Breast epithelium (tissue), 3 donors: ENCODE measurements around the gene SEC14L5.

Experiments used
- POLR2A ChIP-seq: fragments of 450-650 bp; IDR thresholded peaks from one replicate; pipeline ENCODE4 v1.6.1; 2016; ENCODE audit warnings: antibody characterized with exemption, mild to moderate bottlenecking, moderate library complexity
- TF ChIP-seq, protein P1 (sequence below), 3 donors: fragments of 450-650 bp; IDR thresholded peaks; one replicate each; pipeline ENCODE4 v1.5.1; 2016 to 2017; ENCODE audit warnings: antibody characterized with exemption in 3 of 3, mild to moderate bottlenecking in 3 of 3, moderate library complexity in 3 of 3

DNA sequence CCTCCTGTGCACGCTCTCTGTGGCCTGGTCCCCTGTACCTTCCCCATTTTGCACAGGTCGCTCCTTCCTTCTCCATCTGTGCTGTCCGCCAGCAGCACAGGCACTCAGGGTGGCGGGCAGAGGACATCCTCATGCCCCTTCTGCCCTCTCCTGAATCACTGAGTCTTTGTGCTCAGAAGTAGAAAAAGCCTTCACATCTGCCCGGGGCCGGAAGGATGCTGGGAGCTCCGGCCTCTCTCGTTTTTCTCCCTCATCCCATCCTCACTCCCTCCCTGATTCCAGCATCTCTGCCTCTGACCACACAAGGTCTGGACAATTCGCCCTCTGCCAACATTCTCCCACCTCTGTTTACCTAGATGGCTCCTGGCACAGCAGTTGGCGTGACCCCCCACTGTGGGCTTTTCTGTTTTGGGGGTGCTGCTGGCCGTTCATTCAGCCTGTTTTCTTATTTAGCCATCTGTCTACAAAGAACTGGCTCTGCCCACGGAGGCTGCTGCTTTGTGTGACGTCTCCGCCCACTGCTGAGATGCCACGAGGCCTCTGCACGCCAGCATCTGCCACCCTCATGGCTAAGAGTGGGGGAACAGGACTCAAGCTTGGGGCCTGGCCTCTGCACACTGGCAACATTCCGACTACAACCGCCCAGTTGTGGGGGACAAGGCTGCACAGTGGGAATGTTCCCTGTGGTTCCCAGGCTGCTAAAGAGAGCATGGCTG lies 36.7 kb downstream of the SEC14L5 start:
- TF ChIP-seq, protein P1, sequence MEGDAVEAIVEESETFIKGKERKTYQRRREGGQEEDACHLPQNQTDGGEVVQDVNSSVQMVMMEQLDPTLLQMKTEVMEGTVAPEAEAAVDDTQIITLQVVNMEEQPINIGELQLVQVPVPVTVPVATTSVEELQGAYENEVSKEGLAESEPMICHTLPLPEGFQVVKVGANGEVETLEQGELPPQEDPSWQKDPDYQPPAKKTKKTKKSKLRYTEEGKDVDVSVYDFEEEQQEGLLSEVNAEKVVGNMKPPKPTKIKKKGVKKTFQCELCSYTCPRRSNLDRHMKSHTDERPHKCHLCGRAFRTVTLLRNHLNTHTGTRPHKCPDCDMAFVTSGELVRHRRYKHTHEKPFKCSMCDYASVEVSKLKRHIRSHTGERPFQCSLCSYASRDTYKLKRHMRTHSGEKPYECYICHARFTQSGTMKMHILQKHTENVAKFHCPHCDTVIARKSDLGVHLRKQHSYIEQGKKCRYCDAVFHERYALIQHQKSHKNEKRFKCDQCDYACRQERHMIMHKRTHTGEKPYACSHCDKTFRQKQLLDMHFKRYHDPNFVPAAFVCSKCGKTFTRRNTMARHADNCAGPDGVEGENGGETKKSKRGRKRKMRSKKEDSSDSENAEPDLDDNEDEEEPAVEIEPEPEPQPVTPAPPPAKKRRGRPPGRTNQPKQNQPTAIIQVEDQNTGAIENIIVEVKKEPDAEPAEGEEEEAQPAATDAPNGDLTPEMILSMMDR (IDR thresholded peaks at IDR 0.05), result no peak
- no peak for TF ChIP-seq POLR2A
